Liver (tissue), 9 donors: ENCODE data around the gene FOXA3. TPM values are rescaled to one million over a fixed set of nuclear protein-coding genes. Genes with fewer than 3 reads are reported as not detected.

Experiments used
- DNase-seq: peaks from one replicate; pipeline ENCODE4 v3.0.0-alpha.2; 2017; ENCODE audit warnings: low spot score
- H3K27ac ChIP-seq, 2 donors: one replicate each; pipeline ENCODE4 v1.7.0; 2013; ENCODE audit warnings: inconsistent platforms in 2 of 2, low read length in 2 of 2, control low read depth in 1 of 2, low read depth in 1 of 2, mild to moderate bottlenecking in 1 of 2
- H3K27me3 ChIP-seq, 4 donors: one replicate each; pipeline versions ENCODE4 v1.6.1 to v1.7.0; 2013; ENCODE audit warnings: low read length in 3 of 4, inconsistent platforms in 1 of 4, mild to moderate bottlenecking in 1 of 4, moderate library complexity in 1 of 4; ENCODE audit not compliant: control insufficient read depth in 4 of 4, insufficient read depth in 4 of 4
- H3K36me3 ChIP-seq, 4 donors: one replicate each; pipeline versions ENCODE4 v1.6.1 to v1.7.0; 2013; ENCODE audit warnings: low read length in 3 of 4, mild to moderate bottlenecking in 3 of 4, low read depth in 1 of 4, moderate library complexity in 1 of 4; ENCODE audit not compliant: control insufficient read depth in 4 of 4, insufficient read depth in 3 of 4
- H3K4me1 ChIP-seq, 4 donors: one replicate each; pipeline versions ENCODE4 v1.6.1 to v1.7.0; 2013; ENCODE audit warnings: low read length in 3 of 4, mild to moderate bottlenecking in 3 of 4, moderate library complexity in 1 of 4; ENCODE audit not compliant: control insufficient read depth in 4 of 4, insufficient read depth in 4 of 4
- H3K4me3 ChIP-seq, 3 donors: one replicate each; pipeline versions ENCODE4 v1.6.1 to v1.7.0; 2013; ENCODE audit warnings: low read length in 3 of 3, control low read depth in 1 of 3, low read depth in 1 of 3, mild to moderate bottlenecking in 1 of 3
- H3K9ac ChIP-seq, 2 donors: one replicate each; pipeline ENCODE4 v1.7.0; 2013; ENCODE audit warnings: low read length in 2 of 2, mild to moderate bottlenecking in 2 of 2, moderate library complexity in 2 of 2, control low read depth in 1 of 2, low read depth in 1 of 2
- H3K9me3 ChIP-seq, 4 donors: one replicate each; pipeline versions ENCODE4 v1.6.1 to v1.7.0; 2013; ENCODE audit warnings: low read length in 3 of 4; ENCODE audit not compliant: control insufficient read depth in 4 of 4
- EGR1 ChIP-seq, 2 donors: IDR thresholded peaks; 2 replicates each; pipeline ENCODE4 v1.6.1; 2016 to 2018; ENCODE audit warnings: antibody characterized with exemption in 2 of 2, low read depth in 2 of 2
- FOXA1 ChIP-seq: IDR thresholded peaks from 2 replicates; pipeline ENCODE4 v1.6.1; 2016; ENCODE audit warnings: antibody characterized with exemption
- GABPA ChIP-seq, 2 donors: IDR thresholded peaks in 1 of 2; conservative IDR thresholded peaks in 1 of 2; 2 replicates each; pipeline ENCODE4 v1.6.1; 2016; ENCODE audit warnings: antibody characterized with exemption in 2 of 2, mild to moderate bottlenecking in 1 of 2, moderate library complexity in 1 of 2
- HNF4A ChIP-seq, 2 donors: conservative IDR thresholded peaks; 2 replicates each; pipeline ENCODE4 v1.6.1; 2016; ENCODE audit warnings: antibody characterized with exemption in 2 of 2, mild to moderate bottlenecking in 2 of 2
- JUND ChIP-seq, 2 donors: IDR thresholded peaks; 2 replicates each; pipeline ENCODE4 v1.6.1; 2016; ENCODE audit warnings: antibody characterized with exemption in 2 of 2
- NR2F2 ChIP-seq: IDR thresholded peaks from 2 replicates; pipeline ENCODE4 v1.6.1; 2016; ENCODE audit warnings: antibody characterized with exemption
- RAD21 ChIP-seq, 2 donors: IDR thresholded peaks; 2 replicates each; pipeline ENCODE4 v1.6.1; 2016; ENCODE audit warnings: antibody characterized with exemption in 2 of 2, mild to moderate bottlenecking in 2 of 2
- RXRA ChIP-seq, 2 donors: IDR thresholded peaks; 2 replicates each; pipeline ENCODE4 v1.6.1; 2017 to 2018; ENCODE audit warnings: antibody characterized with exemption in 2 of 2, mild to moderate bottlenecking in 1 of 2
- SP1 ChIP-seq: IDR thresholded peaks from 2 replicates; pipeline ENCODE4 v1.6.1; 2018; ENCODE audit warnings: antibody characterized with exemption, mild to moderate bottlenecking
- TAF1 ChIP-seq: conservative IDR thresholded peaks from 2 replicates; pipeline ENCODE4 v1.6.1; 2016; ENCODE audit warnings: antibody characterized with exemption, mild to moderate bottlenecking
- YY1 ChIP-seq: IDR thresholded peaks from 2 replicates; pipeline ENCODE4 v1.6.1; 2016; ENCODE audit warnings: antibody characterized with exemption, mild to moderate bottlenecking
- WGBS: extraction: QIAGEN DNeasy Blood & Tissue Kit; methylation state at CpG from one replicate; pipeline ENCODE4 v1.1.7; 2013; 5-methylcytosine and 5-hydroxymethylcytosine counted together
- polyA plus RNA-seq, 2 donors: library from polyadenylated mRNA; stranded (reverse) in 1 of 2; unstranded in 1 of 2; fragments of 200-250 nt in 1 of 2; fragments of >200 nt in 1 of 2; fragmentation: Nextera tagmentation in 1 of 2; extraction: Ambion mirVana in 1 of 2; gene quantifications; one replicate each; pipeline versions ENCODE4 v1.2.1 to v1.2.3, GENCODE V29; 2013 to 2015
- total RNA-seq, 2 donors: library from RNA; depleted of rRNA; stranded (reverse); fragments of >200 nt; gene quantifications; one replicate each; pipeline ENCODE4 v1.2.3, GENCODE V29; 2014
- TF ChIP-seq, protein P1 (sequence below): IDR thresholded peaks from 2 replicates; pipeline ENCODE4 v1.6.1; 2016; ENCODE audit warnings: antibody characterized with exemption, mild to moderate bottlenecking
- TF ChIP-seq, protein P2 (sequence below): IDR thresholded peaks from 2 replicates; pipeline ENCODE4 v1.6.1; 2016; ENCODE audit warnings: antibody characterized with exemption
- TF ChIP-seq, protein P3 (sequence below): fragments of 150-350 bp; IDR thresholded peaks from 2 replicates; pipeline ENCODE4 v1.5.1; 2017; ENCODE audit warnings: improper control_type of control experiment, low read depth, low read length; ENCODE audit not compliant: missing input control
- TF ChIP-seq, protein P4 (sequence below): IDR thresholded peaks from 2 replicates; pipeline ENCODE4 v1.6.1; 2016; ENCODE audit warnings: antibody characterized with exemption
- TF ChIP-seq, protein P5 (sequence below): IDR thresholded peaks from 2 replicates; pipeline ENCODE4 v1.6.1; 2016; ENCODE audit warnings: antibody characterized with exemption
- donor health status: healthy.
- donor health status: healthy.
- donor health status: healthy.
- donor health status: healthy.
- donor health status: healthy.

FOXA3 gene
- total and polyA plus RNA-seq, 4 donors, result 11.5 to 37.1 (median 21.6) TPM

DNA sequence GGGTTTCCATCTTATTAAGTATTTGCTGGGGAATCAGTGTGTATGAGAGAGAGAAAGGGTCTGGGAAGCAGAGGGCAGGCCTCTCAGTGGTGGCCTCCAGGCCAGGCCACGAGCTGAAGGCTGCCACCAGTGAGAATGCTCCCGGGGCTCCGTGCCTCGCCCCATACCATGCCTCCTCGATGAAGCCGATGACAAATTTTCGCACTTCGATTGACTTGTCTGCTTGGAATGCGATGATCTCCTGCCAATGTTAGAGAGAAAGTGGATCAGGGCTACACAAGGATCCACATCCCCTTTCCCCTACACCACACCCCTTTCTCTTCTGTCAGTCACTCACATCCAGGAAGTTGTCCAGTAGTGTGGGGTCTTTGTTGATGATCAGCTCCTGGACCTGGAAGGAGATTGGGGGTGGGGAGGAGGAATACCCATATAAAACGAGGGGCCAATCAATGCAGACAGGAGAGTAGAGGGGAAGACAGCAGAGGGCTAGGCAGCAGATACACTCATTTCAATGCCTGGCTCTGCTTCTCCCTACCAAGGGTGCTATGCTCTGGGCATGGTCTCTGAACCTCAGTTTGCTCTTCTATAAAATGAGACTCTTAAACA, 11.9 kb upstream of the FOXA3 start:
- DNase-seq, result no peak
- Histone ChIP-seq H3K4me1 (no peaks in the 10 kb centered on the region), H3K4me3 (no peak overlapping the region), H3K27ac (no peak overlapping the region), H3K36me3 (peaks cover 11 to 67% (median 57%) of the 10 kb centered on the region in 4 donors), H3K27me3 (no peaks in the 10 kb centered on the region), H3K9me3 (no peaks in the 10 kb centered on the region), H3K9ac (no peak overlapping the region)
- TF ChIP-seq, protein P1, sequence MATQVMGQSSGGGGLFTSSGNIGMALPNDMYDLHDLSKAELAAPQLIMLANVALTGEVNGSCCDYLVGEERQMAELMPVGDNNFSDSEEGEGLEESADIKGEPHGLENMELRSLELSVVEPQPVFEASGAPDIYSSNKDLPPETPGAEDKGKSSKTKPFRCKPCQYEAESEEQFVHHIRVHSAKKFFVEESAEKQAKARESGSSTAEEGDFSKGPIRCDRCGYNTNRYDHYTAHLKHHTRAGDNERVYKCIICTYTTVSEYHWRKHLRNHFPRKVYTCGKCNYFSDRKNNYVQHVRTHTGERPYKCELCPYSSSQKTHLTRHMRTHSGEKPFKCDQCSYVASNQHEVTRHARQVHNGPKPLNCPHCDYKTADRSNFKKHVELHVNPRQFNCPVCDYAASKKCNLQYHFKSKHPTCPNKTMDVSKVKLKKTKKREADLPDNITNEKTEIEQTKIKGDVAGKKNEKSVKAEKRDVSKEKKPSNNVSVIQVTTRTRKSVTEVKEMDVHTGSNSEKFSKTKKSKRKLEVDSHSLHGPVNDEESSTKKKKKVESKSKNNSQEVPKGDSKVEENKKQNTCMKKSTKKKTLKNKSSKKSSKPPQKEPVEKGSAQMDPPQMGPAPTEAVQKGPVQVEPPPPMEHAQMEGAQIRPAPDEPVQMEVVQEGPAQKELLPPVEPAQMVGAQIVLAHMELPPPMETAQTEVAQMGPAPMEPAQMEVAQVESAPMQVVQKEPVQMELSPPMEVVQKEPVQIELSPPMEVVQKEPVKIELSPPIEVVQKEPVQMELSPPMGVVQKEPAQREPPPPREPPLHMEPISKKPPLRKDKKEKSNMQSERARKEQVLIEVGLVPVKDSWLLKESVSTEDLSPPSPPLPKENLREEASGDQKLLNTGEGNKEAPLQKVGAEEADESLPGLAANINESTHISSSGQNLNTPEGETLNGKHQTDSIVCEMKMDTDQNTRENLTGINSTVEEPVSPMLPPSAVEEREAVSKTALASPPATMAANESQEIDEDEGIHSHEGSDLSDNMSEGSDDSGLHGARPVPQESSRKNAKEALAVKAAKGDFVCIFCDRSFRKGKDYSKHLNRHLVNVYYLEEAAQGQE, result no peak
- TF ChIP-seq NR2F2 (no peak), RAD21 (IDR thresholded peaks at IDR 0.05) (no peak), YY1 (no peak), SP1 (no peak), FOXA1 (no peak), TAF1 (no peak), EGR1 (IDR thresholded peaks at IDR 0.05; ENCODE audit: low read depth in 2 of 2) (no peak)
- TF ChIP-seq, protein P2, sequence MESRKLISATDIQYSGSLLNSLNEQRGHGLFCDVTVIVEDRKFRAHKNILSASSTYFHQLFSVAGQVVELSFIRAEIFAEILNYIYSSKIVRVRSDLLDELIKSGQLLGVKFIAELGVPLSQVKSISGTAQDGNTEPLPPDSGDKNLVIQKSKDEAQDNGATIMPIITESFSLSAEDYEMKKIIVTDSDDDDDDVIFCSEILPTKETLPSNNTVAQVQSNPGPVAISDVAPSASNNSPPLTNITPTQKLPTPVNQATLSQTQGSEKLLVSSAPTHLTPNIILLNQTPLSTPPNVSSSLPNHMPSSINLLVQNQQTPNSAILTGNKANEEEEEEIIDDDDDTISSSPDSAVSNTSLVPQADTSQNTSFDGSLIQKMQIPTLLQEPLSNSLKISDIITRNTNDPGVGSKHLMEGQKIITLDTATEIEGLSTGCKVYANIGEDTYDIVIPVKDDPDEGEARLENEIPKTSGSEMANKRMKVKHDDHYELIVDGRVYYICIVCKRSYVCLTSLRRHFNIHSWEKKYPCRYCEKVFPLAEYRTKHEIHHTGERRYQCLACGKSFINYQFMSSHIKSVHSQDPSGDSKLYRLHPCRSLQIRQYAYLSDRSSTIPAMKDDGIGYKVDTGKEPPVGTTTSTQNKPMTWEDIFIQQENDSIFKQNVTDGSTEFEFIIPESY, result no peak
- TF ChIP-seq, protein P3, sequence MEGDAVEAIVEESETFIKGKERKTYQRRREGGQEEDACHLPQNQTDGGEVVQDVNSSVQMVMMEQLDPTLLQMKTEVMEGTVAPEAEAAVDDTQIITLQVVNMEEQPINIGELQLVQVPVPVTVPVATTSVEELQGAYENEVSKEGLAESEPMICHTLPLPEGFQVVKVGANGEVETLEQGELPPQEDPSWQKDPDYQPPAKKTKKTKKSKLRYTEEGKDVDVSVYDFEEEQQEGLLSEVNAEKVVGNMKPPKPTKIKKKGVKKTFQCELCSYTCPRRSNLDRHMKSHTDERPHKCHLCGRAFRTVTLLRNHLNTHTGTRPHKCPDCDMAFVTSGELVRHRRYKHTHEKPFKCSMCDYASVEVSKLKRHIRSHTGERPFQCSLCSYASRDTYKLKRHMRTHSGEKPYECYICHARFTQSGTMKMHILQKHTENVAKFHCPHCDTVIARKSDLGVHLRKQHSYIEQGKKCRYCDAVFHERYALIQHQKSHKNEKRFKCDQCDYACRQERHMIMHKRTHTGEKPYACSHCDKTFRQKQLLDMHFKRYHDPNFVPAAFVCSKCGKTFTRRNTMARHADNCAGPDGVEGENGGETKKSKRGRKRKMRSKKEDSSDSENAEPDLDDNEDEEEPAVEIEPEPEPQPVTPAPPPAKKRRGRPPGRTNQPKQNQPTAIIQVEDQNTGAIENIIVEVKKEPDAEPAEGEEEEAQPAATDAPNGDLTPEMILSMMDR, result no peak
- WGBS, result 96% methylated on average over 10 of the region's 10 CpGs

DNA sequence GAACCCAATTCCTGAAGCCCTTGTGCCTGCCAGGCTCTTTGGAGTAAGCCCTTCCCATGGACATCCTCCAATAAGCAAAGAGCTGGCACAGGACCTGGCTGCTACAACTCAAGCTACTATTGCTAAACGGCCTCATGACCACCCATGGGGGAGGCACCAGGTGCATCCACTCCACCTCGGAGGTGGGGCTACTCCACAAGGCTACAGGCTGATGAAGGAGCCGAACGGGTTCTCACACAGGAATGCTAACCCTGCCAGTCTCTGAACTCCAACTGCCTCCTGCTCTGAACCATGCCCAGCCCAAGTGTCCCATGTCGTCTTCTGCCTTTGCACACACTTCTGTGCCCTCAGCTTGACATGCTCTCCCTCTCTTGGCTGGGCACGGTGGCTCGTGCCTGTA, 11.1 kb upstream of the FOXA3 start:
- Histone ChIP-seq H3K9me3 (no peaks in the 10 kb centered on the region), H3K36me3 (peaks cover 10 to 60% (median 50%) of the 10 kb centered on the region in 4 donors), H3K27me3 (no peaks in the 10 kb centered on the region), H3K9ac (no peak overlapping the region), H3K4me3 (no peak overlapping the region), H3K4me1 (no peaks in the 10 kb centered on the region), H3K27ac (no peak overlapping the region)
- WGBS, result 77% methylated on average over 7 of the region's 7 CpGs
- DNase-seq, result no peak
- TF ChIP-seq FOXA1, result no peak
- no peak for TF ChIP-seq YY1
- TF ChIP-seq, protein P4, sequence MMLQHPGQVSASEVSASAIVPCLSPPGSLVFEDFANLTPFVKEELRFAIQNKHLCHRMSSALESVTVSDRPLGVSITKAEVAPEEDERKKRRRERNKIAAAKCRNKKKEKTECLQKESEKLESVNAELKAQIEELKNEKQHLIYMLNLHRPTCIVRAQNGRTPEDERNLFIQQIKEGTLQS, result no peak
- TF ChIP-seq, protein P3, result no peak
- TF ChIP-seq GABPA (IDR thresholded peaks at IDR 0.05 in 1 of 2, conservative IDR thresholded peaks at IDR 0.05 in 1 of 2), result no peak
- TF ChIP-seq, protein P1, result no peak
- no peak for TF ChIP-seq SP1
- TF ChIP-seq JUND (IDR thresholded peaks at IDR 0.05), result no peak
- TF ChIP-seq, protein P5, sequence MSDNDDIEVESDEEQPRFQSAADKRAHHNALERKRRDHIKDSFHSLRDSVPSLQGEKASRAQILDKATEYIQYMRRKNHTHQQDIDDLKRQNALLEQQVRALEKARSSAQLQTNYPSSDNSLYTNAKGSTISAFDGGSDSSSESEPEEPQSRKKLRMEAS, result no peak
- TF ChIP-seq HNF4A (conservative IDR thresholded peaks at IDR 0.05), result no peak
- TF ChIP-seq TAF1, result no peak
- no peak for TF ChIP-seq RAD21 (IDR thresholded peaks at IDR 0.05)
- TF ChIP-seq EGR1 (IDR thresholded peaks at IDR 0.05; ENCODE audit: low read depth in 2 of 2), result no peak
- no peak for TF ChIP-seq RXRA (IDR thresholded peaks at IDR 0.05)
